NT2/D1 (cell line): Measurements from ENCODE around the gene PIK3R5.
"Not testable (repeated sequence)": the region's sequence is repeated elsewhere in the genome, so short reads cannot be mapped to it uniquely, and the experiment has no call there.

Experiments used
- DNase-seq: peaks from one replicate; pipeline ENCODE4 v3.0.0-alpha.2; 2011; ENCODE audit warnings: low read depth, low spot score
- H3K27me3 ChIP-seq: 2 replicates; pipeline ENCODE4 v1.6.0; 2011; ENCODE audit warnings: mild to moderate bottlenecking; ENCODE audit not compliant: insufficient read length, insufficient read depth
- H3K36me3 ChIP-seq: 2 replicates; pipeline ENCODE4 v1.6.1; 2011; ENCODE audit warnings: mild to moderate bottlenecking, low read length, mixed read lengths; ENCODE audit not compliant: insufficient read depth, insufficient read length
- H3K4me1 ChIP-seq: 2 replicates; pipeline ENCODE4 v1.5.1; 2011; ENCODE audit not compliant: insufficient read depth, insufficient read length
- H3K4me3 ChIP-seq: 2 replicates; pipeline ENCODE4 v1.5.1; 2011; ENCODE audit warnings: low read depth; ENCODE audit not compliant: insufficient read length
- H3K9ac ChIP-seq: 2 replicates; pipeline ENCODE4 v1.6.0; 2011; ENCODE audit warnings: low read depth; ENCODE audit not compliant: insufficient read length
- H3K9me3 ChIP-seq: 2 replicates; pipeline ENCODE4 v1.5.1; 2011; ENCODE audit warnings: mild to moderate bottlenecking, low read length; ENCODE audit not compliant: insufficient read depth
- SUZ12 ChIP-seq: IDR thresholded peaks from 2 replicates; pipeline ENCODE4 v1.6.1; 2011; ENCODE audit not compliant: insufficient read length, insufficient read depth; ENCODE audit errors: extremely low read depth
- YY1 ChIP-seq: IDR thresholded peaks from 2 replicates; pipeline ENCODE4 v1.6.1; 2011; ENCODE audit not compliant: insufficient read length, insufficient read depth
- ZNF274 ChIP-seq: IDR thresholded peaks from 2 replicates; pipeline ENCODE4 v1.6.1; 2011; ENCODE audit warnings: mild to moderate bottlenecking, low read depth, low read length

The PIK3R5 gene

GRCh38 chr17:8859027-8859803, 106.3 kb downstream of the PIK3R5 start:
- H3K9me3 ChIP-seq = no peaks in the 10 kb centered on the region
- no peaks in the 10 kb centered on the region for H3K27me3 ChIP-seq

GRCh38 chr17:8857919-8858318, 107.6 kb downstream of the PIK3R5 start:
- no peak overlapping the region for H3K4me3 ChIP-seq
- H3K27me3 ChIP-seq = no peaks in the 10 kb centered on the region
- peak; percentile 2 for DNase-seq
- no peaks in the 10 kb centered on the region for H3K36me3 ChIP-seq
- H3K9ac ChIP-seq = no peak overlapping the region
- peaks cover 12% of the 10 kb centered on the region for H3K4me1 ChIP-seq
- H3K9me3 ChIP-seq = no peaks in the 10 kb centered on the region
- TF ChIP-seq SUZ12 (no peak), ZNF274 (no peak), YY1 (no peak)

More at GRCh38 chr17:8859027-8859803, 106.3 kb downstream of the PIK3R5 start:
- no peak for TF ChIP-seq YY1
- no peak for TF ChIP-seq ZNF274
- no peak for TF ChIP-seq SUZ12
- no peak overlapping the region for H3K4me3 ChIP-seq
- no peak overlapping the region for H3K9ac ChIP-seq
- no peak for DNase-seq
- peaks cover 12% of the 10 kb centered on the region for H3K4me1 ChIP-seq
- no peaks in the 10 kb centered on the region for H3K36me3 ChIP-seq

- H3K9me3 ChIP-seq = no peaks in the 10 kb centered on the region
- H3K27me3 ChIP-seq = no peaks in the 10 kb centered on the region
- TF ChIP-seq SUZ12 (no peak), YY1 (no peak)
- no peak overlapping the region for H3K9ac ChIP-seq
- no peaks in the 10 kb centered on the region for H3K36me3 ChIP-seq
- no peak overlapping the region for H3K4me3 ChIP-seq
- H3K4me1 ChIP-seq = peaks cover 12% of the 10 kb centered on the region
- no peak for DNase-seq
Observed at GRCh38 chr17:8856869-8857575, 108.5 kb downstream of the PIK3R5 start.

GRCh38 chr17:8856205-8856603, 109.3 kb downstream of the PIK3R5 start:
- H3K4me3 ChIP-seq, H3K36me3 ChIP-seq, H3K9me3 ChIP-seq, H3K27me3 ChIP-seq, H3K9ac ChIP-seq, DNase-seq: not testable (repeated sequence)
- H3K4me1 ChIP-seq = peaks cover 12% of the 10 kb centered on the region

GRCh38 chr17:8855477-8856204, 109.9 kb downstream of the PIK3R5 start:
- H3K9ac ChIP-seq = no peak overlapping the region
- DNase-seq = no peak
- no peak overlapping the region for H3K4me3 ChIP-seq
- no peaks in the 10 kb centered on the region for H3K27me3 ChIP-seq
- no peaks in the 10 kb centered on the region for H3K9me3 ChIP-seq
- no peak for TF ChIP-seq YY1
- TF ChIP-seq ZNF274 = no peak
- TF ChIP-seq SUZ12 = no peak
- H3K4me1 ChIP-seq = peaks cover 12% of the 10 kb centered on the region
- H3K36me3 ChIP-seq = no peaks in the 10 kb centered on the region

GRCh38 chr17:8851600-8851999, 113.9 kb downstream of the PIK3R5 start:
- Histone ChIP-seq H3K9me3 (no peaks in the 10 kb centered on the region), H3K27me3 (no peaks in the 10 kb centered on the region), H3K4me3 (no peak overlapping the region), H3K9ac (no peak overlapping the region), H3K4me1 (no peaks in the 10 kb centered on the region), H3K36me3 (no peaks in the 10 kb centered on the region)
- no peak for TF ChIP-seq YY1
- no peak for DNase-seq

- Histone ChIP-seq H3K27me3 (no peaks in the 10 kb centered on the region), H3K9ac (no peak overlapping the region), H3K36me3 (no peaks in the 10 kb centered on the region), H3K4me1 (no peaks in the 10 kb centered on the region), H3K9me3 (no peaks in the 10 kb centered on the region), H3K4me3 (no peak overlapping the region)
- DNase-seq = no peak
- TF ChIP-seq ZNF274 (no peak), SUZ12 (no peak), YY1 (no peak)
Observed at GRCh38 chr17:8849311-8850041, 116.0 kb downstream of the PIK3R5 start.
